Stimulated activated CD4-positive, alpha-beta T cell treated with anti-CD3 and anti-CD28 coated beads, Interleukin-4, amount 100 ng/mL, for 4 hours (primary cell): Measurements from ENCODE around the gene PHOSPHO1.
A peak's percentile ranks its signal among the peaks of the same experiment; 100 is the strongest.
"Not testable (repeated sequence)": the region's sequence is repeated elsewhere in the genome, so short reads cannot be mapped to it uniquely, and the experiment has no call there.

Experiments used
- DNase-seq, 2 experiments: peaks; one replicate each; pipeline ENCODE4 v3.0.0-alpha.2; 2020

PHOSPHO1 gene

DNA sequence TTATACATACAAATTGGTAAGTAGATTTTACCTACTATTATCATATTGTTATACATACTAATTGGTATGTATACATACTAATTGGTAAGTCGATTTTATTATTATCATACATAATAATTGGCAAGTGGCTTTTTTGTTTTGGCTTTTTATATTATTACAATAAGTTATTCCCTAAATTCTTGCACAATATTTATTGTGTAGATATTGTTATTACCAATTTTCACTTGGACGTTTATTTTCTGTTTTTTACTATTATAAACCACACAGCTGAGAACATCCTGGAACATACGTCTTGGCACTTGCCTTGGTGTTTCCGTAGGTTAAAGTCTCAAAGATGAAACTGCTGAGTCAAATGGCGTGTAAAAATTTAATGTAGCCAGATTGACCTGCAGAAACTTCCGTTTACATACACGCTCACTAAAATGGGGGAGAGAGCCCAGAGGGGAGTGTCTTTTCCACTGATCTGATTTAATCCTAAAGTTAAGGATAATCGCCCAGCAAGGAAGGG, 39.1 kb downstream of the PHOSPHO1 start:
- DNase-seq, result no peak

DNA sequence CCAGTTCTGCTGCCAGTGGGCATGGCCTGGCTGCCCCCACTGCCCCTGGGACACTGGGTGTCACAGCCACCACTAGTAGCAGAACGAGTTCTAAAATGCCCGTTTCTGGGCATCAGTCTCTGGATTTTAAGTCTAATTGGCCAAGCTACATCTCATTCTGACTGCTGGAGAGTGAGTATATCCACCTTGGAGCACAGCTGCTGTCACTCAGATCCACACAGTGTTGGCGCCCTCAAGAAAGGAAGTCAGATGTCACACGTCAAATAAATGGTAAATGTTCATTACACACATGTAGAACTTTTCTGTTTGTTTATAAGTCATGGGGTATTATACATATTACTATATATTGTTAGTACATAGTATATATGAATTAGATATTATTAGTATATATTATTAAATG, 39.7 kb downstream of the PHOSPHO1 start:
- DNase-seq, result no peak

DNA sequence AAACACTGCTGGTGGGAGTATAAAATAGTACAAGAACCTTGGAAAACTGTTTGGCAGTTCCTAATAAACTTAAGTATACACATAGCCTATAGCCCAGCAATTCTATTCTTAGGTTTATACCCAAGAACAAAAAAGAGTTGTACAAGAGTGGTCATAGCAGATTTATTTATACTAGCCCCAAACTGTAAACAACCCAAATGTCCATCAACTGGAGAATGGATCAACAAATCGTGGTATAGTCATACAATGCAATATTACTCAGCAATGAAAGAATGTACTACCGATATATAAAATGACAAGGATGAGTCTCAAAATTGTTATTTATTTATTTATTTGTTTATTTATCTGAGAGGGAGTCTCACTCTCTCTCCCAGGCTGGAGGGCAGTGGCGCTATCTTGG, 43.3 kb downstream of the PHOSPHO1 start:
- DNase-seq, result no peak

DNA sequence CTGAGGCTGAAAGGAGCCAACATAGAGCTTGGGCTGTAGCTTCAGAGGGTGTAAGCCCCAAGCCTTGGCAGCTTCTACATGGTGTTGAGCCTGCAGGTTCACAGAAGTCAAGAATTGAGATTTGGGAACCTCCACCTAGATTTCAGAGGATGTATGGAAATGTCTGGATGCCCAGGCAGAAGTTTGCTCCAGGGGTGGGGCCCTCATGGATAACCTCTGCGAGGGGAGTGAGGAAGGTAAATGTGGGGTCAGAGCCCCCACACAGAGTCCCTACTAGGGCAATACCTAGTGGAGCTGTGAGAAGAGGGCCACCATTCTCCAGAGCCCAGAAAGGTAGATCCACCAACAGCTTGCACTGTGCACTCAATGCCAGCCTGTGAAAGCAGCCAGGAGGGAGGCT, 45.2 kb downstream of the PHOSPHO1 start:
- DNase-seq, result not testable (repeated sequence)

DNA sequence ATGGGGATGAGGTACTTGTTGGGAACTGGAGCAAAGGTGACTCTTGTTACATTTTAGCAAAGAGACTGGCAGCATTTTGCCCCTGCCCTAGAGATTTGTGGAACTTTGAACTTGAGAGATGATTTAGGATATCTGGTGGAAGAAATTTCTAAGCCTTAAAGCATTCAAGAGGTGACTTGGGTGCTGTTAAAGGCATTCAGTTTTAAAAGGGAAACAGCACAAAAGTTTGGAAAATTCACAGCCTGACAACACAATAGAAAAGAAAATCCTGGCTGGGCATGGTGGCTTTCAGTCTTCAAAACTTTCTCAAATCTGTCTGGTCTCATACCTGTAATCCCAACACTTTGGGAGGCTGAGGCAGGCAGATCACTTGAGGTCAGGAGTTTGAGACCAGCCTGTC, 46.1 kb downstream of the PHOSPHO1 start:
- DNase-seq, result not testable (repeated sequence)

DNA sequence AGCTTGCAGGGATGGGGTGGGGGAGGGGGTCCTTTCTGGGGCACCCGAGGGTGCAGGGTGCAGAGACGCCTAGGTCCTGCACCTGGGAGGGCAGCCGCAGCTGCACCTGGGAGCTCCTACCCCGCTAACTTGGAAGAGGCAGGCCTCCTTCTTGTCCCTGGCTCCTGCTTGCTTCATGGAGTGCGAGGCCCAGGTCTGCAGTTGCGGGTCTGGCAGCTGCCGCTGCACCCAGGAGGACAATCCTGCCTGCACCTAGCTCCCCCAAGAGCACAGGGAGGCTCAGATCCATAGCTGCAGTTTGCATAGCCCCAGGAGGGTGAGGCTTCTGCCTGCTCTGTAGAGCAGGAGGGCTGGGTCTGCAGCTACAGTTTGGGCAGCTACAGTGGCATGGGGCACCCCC, 46.8 kb downstream of the PHOSPHO1 start:
- no peak for DNase-seq

DNA sequence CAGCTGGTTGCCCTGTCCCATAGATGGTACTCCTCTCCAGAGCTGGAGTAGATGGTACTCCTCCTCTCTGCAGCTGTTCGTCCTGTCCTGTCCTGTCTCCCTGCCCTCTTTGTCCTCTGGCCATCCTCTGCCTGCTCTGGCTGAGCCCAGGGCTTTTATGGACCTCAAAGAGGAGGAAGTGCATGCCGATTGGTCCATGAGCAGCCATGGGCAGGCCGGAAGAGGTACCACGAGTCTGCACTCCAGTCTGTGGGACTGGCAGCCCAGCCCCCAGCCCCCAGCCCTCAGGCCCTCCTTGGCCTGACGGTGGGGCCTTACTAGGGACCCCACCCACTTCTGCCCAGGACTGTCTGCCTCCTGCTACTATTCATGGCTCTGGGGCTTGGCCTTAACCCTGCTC, 47.2 kb downstream of the PHOSPHO1 start:
- no peak for DNase-seq

DNA sequence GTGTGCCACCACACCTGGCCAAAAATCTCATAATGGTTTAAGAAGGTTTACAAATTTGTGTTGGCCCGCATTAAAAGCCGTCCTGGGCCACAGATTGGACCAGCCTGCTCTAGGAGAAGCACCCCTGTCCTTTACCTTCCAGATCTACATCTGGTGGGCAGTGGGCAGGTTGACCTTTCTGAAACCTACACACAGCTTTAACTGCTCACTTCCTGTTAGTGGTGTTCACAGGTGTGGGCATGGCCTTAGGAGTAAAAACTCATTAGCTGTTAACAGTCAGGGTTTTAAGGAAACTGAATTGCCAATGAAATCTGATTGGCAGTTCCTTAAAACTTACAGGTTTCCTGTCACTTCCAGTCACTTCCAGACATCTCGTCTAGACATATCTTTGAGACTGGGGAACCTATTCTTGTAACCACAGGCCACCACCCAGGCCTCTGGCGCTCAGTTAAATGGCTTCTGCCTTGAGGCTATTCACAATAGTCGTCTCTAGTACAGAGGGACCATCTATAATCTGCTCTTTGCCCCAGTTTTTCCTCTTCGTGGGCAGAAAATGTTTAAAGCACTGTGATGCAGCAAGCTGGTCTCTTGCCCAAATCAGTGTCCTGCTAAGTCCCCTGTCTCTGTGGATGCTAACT, 49.5 kb downstream of the PHOSPHO1 start:
- DNase-seq, result no peak

DNA sequence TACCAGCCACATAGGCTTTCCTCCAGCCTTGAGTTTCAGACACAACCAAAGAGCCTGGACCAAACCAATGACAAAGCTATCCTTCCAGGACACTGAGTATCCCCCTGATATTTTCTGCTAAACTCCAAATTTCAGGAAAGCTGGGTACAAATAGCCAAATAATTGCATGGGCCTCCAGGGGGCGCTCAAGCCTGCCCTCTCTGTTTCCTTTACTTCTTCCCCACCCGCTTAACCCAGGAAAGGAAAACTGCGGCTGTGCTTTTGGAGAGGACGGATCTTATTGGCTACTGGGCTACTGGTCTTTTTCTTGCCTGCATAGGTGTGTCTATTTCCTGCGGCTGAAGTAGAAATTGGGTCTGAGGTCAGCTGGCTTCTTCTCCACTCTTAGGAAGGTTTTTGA, 50.3 kb downstream of the PHOSPHO1 start:
- peak; percentile 47 to 65 for DNase-seq

DNA sequence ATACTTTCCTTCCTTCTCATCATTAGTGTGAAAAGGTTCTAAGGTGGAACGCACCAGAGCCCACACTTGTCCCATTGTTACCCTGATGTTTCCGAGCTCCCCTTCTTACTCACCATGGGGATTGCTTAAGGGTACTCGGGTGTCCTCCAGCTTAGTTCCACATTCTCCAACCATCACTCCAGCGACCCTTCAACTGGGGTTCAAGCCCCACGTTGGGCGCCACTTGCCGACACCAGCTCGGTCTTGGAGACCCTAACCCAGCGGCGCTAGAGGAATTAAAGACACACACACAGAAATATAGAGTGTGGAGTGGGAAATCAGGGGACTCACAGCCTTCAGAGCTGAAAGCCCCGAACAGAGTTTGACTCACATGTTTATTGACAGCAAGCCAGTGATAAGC, 54.6 kb downstream of the PHOSPHO1 start:
- not testable (repeated sequence) for DNase-seq
